HG03139 (cell line): ENCODE results near the gene HRH1.

Experiments
- ATAC-seq: cut with Tn5 transposase; IDR thresholded peaks from one replicate; pipeline ENCODE4 v1.9.1; 2021; ENCODE audit not compliant: unreplicated experiment

The HRH1 gene

DNA sequence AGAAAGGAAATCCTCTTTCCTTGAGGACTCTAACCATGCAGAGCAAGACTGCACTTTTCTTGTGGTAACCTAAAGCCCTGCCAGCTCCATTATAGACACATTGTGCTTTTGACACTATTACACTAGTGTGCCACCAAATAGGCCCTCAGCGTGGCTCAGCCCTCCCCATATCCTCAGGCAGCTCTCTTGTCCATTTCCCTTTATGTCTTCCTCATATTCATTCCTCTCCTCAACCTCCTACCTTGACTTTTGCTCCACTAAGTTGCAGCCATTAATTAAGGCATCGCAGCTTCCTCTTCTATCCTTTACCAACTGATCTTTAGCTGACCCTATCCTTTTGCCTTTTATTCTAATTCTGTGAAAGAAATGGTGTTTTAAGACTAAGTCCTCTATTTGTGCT lies 121.6 kb downstream of the HRH1 start:
- no peak for ATAC-seq

GRCh38 chr3:11276901-11277300 lies 122.6 kb downstream of the HRH1 start:
- no peak for ATAC-seq

GRCh38 chr3:11282250-11283138 lies 128.2 kb downstream of the HRH1 start:
- no peak for ATAC-seq

- ATAC-seq: no peak
Observed at GRCh38 chr3:11283139-11283475, 128.8 kb downstream of the HRH1 start.

- no peak for ATAC-seq
Observed at GRCh38 chr3:11284011-11284410, 129.7 kb downstream of the HRH1 start.

DNA sequence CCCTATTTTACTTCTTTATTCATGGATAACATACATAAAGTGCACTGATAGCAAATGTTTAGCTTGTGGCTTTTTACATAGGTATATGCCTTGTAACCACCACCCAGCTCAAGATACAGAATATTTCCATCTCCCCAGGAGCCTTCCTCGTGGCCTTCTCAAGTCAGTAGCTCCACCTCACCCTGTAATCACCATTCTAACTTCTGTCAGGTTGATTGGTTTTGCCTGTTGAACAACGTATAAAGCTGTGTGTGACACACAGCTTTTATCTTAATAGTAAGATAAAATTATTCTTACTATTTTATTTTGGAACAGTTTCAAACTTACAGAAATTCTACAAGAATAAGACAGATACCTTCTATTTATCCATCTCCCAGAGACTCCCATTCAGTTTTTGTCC lies 131.2 kb downstream of the HRH1 start:
- ATAC-seq: no peak

GRCh38 chr3:11287404-11287803 lies 133.1 kb downstream of the HRH1 start:
- no peak for ATAC-seq

GRCh38 chr3:11288021-11288491 lies 133.8 kb downstream of the HRH1 start:
- ATAC-seq: no peak

- ATAC-seq: peak; percentile 51
Observed at GRCh38 chr3:11288786-11289637, 134.7 kb downstream of the HRH1 start.

DNA sequence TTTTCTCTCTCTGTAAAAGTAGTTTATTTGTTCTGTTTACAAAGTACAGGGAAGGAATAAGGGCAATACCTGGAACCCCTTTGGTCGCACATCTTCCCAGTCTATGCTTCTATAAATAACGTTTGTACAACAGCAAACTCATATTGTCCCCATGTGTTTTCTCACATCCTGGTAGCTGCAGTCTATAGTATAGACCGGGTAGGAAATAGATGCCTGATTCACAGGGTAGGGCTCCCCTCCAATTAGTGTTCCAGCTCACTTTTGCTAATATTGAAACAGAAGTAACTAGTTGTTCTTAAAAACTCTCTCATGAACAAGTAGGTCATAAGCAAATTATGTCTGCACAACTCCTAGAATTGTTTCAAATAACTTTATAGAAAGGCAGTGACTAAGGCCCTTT lies 135.6 kb downstream of the HRH1 start:
- no peak for ATAC-seq

DNA sequence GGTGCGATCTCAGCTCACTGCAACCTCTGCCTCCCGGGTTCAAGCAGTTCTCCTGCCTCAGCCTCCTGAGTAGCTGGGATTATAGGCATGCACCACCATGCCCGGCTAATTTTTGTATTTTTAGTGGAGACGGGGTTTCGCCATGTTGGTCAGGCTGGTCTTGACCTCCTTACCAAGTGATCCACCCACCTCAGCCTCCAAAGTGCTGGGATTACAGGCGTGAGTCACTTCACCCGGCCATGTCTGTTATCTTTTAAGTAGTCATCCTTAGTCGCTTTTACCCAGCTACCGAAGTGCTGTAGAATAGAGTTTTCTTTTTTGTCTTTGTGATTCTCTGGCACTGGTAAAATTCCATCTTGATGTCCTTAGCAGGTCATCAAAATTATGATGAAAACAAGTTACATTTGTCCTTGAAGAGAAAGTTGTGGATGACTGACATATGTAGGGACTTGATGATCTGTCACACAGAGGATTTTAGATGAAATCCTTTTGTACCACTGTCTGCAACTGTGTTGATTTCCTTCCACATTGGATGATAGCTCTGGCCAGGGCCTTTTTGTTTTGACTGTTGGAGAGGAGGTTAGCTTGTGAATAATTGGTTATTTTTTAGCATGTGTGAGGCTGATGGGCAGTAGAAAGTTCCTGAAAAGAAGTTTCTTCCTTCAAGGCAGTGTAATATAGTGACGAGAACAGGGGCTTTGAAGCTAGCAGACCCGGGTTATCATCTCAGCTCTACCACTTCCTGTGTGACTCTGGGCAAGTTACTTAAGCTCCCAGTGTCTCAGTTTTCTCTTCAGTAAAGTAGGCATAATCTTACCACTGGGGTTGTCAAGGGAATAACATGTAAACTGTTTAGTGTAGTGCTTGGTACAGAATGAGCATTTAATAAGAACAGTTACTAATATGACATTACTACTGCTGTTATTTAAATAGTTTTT lies 136.7 kb downstream of the HRH1 start:
- no peak for ATAC-seq

DNA sequence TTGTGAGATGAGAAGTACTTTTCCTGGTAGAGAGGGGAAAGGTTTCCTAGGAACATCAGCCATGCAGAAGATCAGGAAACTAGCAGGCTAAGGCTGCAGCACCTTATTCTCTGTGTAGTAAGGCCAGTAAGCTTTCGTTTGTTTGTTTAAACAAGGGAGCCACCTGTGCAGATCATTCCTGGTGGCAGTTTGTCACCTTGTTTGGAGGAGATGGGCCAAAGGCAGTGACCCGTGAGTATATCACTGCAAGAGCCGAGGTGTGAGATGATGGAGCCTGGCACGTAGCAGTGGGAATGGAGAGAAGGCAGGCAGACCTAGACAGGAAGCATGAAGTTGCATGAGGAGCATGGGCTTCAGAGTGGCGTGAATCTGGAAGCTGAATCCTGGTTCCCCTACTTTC lies 137.5 kb downstream of the HRH1 start:
- no peak for ATAC-seq

DNA sequence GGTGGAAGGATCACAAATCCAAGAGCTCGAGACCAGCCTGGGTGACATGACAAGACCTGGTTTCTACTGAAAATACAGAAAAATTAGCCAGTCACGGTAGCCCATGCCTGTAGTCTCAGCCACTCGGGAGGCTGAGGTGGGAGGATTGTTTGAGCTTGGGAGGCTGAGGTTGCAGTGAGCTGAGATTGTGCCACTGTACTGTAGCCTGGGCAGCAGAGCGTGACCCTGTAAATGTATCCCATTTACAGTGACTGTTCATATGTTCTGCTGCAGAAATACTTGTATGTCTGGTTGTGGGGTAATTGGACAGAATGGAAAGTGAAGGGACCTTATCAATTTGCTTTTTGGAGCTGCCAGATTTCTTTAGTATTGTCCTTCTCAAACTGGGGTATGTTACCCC lies 142.8 kb downstream of the HRH1 start:
- no peak for ATAC-seq

- ATAC-seq: peak; percentile 78
Observed at GRCh38 chr3:11300970-11301369, 146.7 kb downstream of the HRH1 start.

GRCh38 chr3:11302444-11302843 lies 148.2 kb downstream of the HRH1 start:
- ATAC-seq: no peak

GRCh38 chr3:11304175-11304574 lies 149.9 kb downstream of the HRH1 start:
- no peak for ATAC-seq

DNA sequence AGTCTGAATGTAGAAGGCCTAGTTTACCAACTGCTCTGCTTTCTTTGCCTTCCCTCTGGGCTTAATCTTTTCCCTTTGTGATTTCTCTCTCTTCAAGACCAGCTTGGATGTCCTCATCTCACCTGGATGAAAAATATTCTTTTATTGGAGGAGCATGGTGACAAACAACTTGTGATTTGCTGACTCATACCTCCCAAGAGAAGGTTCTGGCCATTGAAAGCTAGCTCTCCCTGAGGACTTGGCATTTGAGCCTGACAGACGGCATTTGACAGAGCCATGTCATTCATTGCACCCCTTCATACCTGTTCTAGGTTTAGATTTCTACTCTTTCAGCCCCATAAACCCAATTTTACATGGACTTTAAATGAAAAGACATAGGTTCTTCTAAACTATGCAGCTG lies 151.2 kb downstream of the HRH1 start:
- ATAC-seq: no peak

DNA sequence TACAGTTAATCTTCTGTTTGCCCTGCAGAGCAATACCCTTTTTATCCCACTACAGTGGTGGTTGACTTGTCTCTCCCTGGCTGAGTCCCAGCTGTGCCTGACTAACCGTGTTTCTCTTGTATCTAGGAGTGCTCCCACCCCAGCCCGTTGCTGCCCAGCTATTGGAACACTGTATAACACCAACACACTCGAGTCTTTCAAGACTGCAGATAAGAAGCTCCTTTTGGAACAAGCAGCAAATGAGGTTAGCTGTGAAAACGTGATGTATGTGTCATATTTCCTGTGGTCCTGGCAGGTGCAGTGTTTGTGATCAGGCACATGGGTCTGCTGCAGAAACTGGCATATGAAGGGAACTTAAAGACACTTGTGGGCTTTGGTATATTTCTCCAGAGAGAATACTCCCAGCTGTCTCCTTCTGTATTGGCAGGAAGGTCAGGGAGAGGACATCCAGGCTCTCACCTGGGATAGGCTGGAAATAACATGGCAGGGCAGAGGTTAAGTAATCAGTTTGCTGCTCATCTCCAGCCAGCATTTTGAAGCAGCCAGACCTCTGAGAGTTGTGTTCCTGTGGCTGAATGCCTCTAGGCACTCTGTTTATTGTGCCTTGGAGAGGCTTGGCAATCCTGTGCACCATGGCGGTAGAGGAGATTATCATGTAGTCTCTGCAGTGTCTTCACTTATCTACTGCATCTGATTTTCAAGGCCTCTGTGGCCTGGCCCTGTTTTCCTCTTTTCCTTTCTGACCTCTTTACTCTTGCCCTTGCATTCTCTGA lies 152.7 kb downstream of the HRH1 start:
- no peak for ATAC-seq

DNA sequence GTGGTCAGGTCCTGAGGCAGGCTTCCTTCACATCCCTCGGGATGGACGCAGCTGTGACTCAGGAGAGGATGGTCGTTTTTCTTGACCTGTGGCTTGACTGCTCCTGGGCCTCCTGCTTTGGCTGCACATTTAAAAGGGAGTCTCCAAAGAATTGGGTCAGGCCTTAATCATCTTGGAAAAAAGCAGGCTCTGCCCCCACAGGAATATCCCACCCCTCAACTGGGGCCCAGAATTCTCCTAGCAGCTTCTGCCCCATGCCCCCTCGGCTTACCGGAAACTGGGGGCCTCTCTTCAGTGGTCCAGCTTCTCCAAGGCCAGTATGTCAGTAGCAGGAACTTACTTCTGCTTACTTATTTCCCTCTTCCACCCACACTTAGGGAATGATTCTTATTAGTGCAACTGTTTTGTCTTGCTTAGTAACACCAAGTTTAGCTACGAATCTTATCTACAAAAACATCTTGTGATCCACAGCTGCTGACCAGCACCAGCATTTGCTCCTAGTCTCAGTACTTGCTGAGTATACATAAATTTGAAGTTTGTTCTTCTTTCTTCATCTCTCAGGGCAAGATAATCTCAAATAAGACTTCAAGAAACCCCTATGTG lies 153.6 kb downstream of the HRH1 start:
- ATAC-seq: no peak

DNA sequence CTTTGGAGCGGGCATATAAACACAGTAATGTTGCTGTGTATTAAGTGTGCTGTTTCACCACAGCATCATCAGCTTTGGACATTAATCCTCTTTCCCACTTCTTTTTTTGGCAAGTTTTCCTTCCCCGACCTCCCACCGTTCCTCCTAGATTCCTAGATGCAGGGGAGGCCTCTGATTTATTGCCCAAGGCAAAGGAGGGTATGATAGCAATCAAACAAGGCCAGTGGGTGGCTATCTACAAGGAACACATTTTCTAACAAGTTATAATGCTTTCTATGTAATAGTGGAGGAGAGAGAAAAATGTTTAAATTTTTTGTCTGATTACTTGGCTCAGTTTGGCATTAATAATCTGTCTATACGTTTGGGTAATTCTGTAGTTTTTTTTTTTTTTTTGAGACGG lies 156.0 kb downstream of the HRH1 start:
- ATAC-seq: no peak
